ENCODE results near the gene EXOC6B.

GRCh38 chr2:72191441-72191840, 634.4 kb downstream of the EXOC6B start:
- TF ChIP-seq POLR2A (IDR thresholded peaks at IDR 0.05) (no peak), CTCF (IDR thresholded peaks at IDR 0.05) (no peak), POLR2AphosphoS5 (IDR thresholded peaks at IDR 0.05) (no peak)
